ENCODE measurements around the gene ATP2C2.

- no peak for TF ChIP-seq CTCF (IDR thresholded peaks at IDR 0.05)
- TF ChIP-seq POLR2AphosphoS5 (IDR thresholded peaks at IDR 0.05) = no peak
- no peak for TF ChIP-seq POLR2A (IDR thresholded peaks at IDR 0.05)
- TF ChIP-seq EP300 (IDR thresholded peaks at IDR 0.05; ENCODE audit: low read depth) = no peak
These were observed 6.8 kb upstream of the ATP2C2 start for GRCh38 chr16:84361546-84361945.
